Smooth muscle cell of the brain vasculature (primary cell): Measurements from ENCODE around the gene TRNP1.
A peak's percentile ranks its signal among the peaks of the same experiment; 100 is the strongest.
"Not testable (repeated sequence)": the region's sequence is repeated elsewhere in the genome, so short reads cannot be mapped to it uniquely, and the experiment has no call there.

ENCODE experiments used
- DNase-seq: peaks from one replicate; pipeline ENCODE4 v3.0.0-alpha.2; 2012; ENCODE audit warnings: low read depth, low spot score

TRNP1 gene

GRCh38 chr1:26972390-26972789 lies 21.1 kb upstream of the TRNP1 start:
- DNase-seq, result peak; percentile 58

GRCh38 chr1:26972821-26973220 lies 20.7 kb upstream of the TRNP1 start:
- DNase-seq, result no peak

GRCh38 chr1:26976621-26977510 lies 16.6 kb upstream of the TRNP1 start:
- DNase-seq, result no peak

GRCh38 chr1:26978901-26979300 lies 14.6 kb upstream of the TRNP1 start:
- DNase-seq, result no peak

GRCh38 chr1:26981146-26981846 lies 12.2 kb upstream of the TRNP1 start:
- no peak for DNase-seq

GRCh38 chr1:26983863-26984262 lies 9.6 kb upstream of the TRNP1 start:
- DNase-seq, result no peak

- DNase-seq, result no peak
Measured at GRCh38 chr1:26984291-26984690, 9.2 kb upstream of the TRNP1 start.

- no peak for DNase-seq
Measured at GRCh38 chr1:26986658-26987057, 6.8 kb upstream of the TRNP1 start.

- DNase-seq, result not testable (repeated sequence)
Measured at GRCh38 chr1:26989403-26990109, 3.9 kb upstream of the TRNP1 start.

GRCh38 chr1:26991310-26992116 lies 2.0 kb upstream of the TRNP1 start:
- no peak for DNase-seq

- DNase-seq, result no peak
Measured at GRCh38 chr1:26994020-26994786, 711 bp downstream of the TRNP1 start.

DNA sequence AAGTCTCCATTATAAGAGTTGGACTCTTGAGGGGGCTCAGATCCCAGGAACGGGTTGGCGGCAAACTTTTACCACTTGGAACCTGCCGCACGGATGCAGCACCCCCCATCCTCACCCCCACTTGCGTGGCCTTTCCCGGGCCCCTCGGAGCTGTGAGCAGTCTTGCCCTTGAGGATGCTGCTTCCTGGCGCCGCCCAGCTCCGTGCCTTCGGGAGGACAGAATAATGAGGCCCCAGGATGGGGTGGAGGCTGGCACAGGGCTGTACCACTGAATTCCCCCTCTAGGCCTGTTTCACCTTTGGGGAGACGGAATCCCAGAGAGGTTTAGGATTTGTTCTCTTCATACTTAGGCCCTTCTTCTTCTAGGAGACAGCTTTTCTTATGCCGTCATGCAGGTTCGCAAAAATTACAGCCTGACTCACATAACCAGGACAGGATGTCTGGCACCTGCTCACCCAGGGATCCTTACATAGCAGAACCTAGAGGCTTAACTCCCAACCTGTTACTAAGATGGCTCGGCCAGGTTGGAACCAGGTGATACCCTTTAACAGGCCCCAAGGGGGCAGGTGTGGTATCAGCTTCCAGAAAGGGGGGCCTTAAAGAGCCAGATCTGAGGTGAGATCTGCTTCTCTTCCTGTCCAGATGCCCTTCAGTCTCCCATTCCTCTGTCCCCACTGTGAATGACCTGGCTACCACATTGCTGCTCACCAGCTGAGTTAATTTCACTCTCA lies 1.5 kb downstream of the TRNP1 start:
- no peak for DNase-seq

GRCh38 chr1:26996024-26996423 lies 2.5 kb downstream of the TRNP1 start:
- no peak for DNase-seq

GRCh38 chr1:26996665-26997064 lies 3.2 kb downstream of the TRNP1 start:
- DNase-seq, result no peak

GRCh38 chr1:26998429-26999300 lies 5.2 kb downstream of the TRNP1 start:
- DNase-seq, result no peak

DNA sequence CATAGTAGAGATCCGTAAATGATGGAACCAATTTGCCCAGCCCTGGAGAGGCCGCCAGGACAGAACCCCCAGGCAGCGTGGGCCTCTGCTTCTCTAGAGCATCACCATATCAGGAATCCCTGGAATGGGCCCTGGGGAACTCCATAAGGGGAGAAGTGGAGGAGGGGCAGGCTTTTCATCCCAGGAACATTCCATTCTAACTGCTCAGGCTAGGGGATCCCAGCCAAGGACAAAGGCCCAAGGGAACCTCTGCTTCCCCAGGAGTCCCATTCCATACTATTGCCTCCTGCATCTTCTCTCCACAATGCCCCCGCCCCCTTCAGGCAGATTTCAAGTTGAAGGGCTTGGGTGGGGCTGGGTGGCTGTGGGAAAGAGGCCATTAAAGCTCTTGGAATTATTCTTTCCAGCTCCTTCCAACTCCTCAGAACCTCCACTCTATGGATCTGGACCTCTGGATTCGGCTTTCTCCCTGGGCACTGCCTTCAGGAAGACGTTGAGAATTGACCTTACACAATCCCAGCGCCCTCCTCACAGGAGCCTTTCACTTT lies 6.0 kb downstream of the TRNP1 start:
- DNase-seq, result peak; percentile 70

- DNase-seq, result no peak
Measured at GRCh38 chr1:27000090-27000816, 6.8 kb downstream of the TRNP1 start.

GRCh38 chr1:27000817-27001460 lies 7.4 kb downstream of the TRNP1 start:
- DNase-seq, result no peak
